SJCRH30 (cell line): ENCODE data around the gene GPR152. TPM values are rescaled to one million over a fixed set of nuclear protein-coding genes. Genes with fewer than 3 reads are reported as not detected.
A peak's percentile ranks its signal among the peaks of the same experiment; 100 is the strongest.

Experiments used
- DNase-seq, 2 experiments: peaks; one replicate each; pipeline ENCODE4 v3.0.0-alpha.2; 2015 to 2020
- H3K27ac ChIP-seq: fragments of 250-450 bp; sonication (Bioruptor Pico); 2 replicates; pipeline ENCODE4 v1.5.1; 2020; ENCODE audit warnings: mild to moderate bottlenecking, moderate library complexity
- H3K27me3 ChIP-seq: fragments of 250-450 bp; sonication (Bioruptor Pico); 2 replicates; pipeline ENCODE4 v1.5.1; 2020; ENCODE audit warnings: mild to moderate bottlenecking, moderate library complexity
- H3K36me3 ChIP-seq: fragments of 250-450 bp; sonication (Bioruptor Pico); 2 replicates; pipeline ENCODE4 v1.5.1; 2020; ENCODE audit warnings: mild to moderate bottlenecking, moderate library complexity
- H3K4me1 ChIP-seq: fragments of 250-450 bp; sonication (Bioruptor Pico); 2 replicates; pipeline ENCODE4 v1.5.1; 2020; ENCODE audit warnings: mild to moderate bottlenecking, moderate library complexity
- H3K4me3 ChIP-seq: fragments of 250-450 bp; sonication (Bioruptor Pico); 2 replicates; pipeline ENCODE4 v1.5.1; 2020; ENCODE audit warnings: mild to moderate bottlenecking, moderate library complexity
- H3K9me3 ChIP-seq: fragments of 250-450 bp; sonication (Bioruptor Pico); replicated peaks from 2 replicates; pipeline ENCODE4 v1.5.1; 2020; ENCODE audit warnings: mild to moderate bottlenecking, moderate library complexity
- total RNA-seq: library from RNA; depleted of rRNA; stranded (reverse); fragments of >200 nt; shearing (Covaris generic); gene quantifications from 2 replicates; pipeline ENCODE4 v1.2.3, GENCODE V29; 2014

GPR152 gene
- total RNA-seq, 1 experiment from 2014 or later, result not detected

DNA sequence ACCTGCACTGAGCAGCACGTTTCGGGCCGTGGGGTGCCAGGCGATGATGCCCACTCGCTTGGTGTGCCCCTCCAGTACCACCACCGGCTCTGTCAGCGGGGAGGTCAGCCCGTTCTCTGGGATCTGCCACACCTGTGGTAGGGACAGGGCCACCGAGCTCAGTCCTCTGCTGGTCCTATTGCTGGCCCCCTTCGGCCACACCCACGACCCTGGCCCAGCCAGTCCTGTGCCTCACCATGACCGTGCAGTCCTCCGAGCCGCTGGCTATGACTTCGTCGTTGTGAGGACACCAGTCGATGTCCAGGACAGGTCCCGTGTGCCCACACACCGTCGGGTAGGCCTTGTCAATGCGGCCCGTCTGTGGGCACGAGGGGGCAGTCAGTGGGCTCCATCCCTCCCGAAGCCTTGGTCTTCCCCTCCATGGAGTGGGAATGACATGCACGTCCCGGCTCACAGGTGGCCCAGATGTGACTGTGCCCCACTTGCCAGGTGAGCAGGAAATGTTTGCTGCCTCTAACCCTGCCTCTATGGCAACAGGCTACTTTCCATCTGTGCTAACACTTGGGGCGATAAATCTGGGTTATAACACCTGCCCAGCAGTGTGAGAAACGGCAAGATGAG lies 10.7 kb downstream of the GPR152 start:
- no peak for DNase-seq
- Histone ChIP-seq H3K4me3 (no peak overlapping the region), H3K9me3 (no peaks in the 10 kb centered on the region), H3K27me3 (no peaks in the 10 kb centered on the region), H3K27ac (no peak overlapping the region), H3K36me3 (no peaks in the 10 kb centered on the region), H3K4me1 (peaks cover 6% of the 10 kb centered on the region)

DNA sequence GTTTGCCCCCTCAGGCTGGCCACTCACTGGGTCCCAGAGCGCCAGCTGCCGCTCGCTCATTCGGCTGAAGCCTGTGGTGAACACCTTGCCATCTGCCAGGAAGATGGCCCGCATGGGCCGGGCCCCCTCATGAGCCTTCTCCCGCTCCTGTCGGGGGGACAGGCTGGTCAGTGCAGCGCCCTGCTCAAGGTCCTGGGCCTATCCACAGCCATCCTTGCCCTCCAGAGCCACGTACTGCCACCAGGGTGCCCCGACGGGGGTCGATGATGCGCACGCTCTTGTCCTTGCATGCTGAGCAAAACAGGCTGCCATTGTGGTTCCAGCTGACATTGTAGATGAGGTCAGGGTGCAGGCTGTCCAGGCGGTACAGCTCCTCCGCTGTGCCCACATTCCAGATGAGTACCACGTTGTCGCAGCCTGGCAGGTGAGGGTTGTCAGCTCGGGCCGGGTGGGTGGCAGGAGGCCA lies 11.4 kb downstream of the GPR152 start:
- Histone ChIP-seq H3K36me3 (no peaks in the 10 kb centered on the region), H3K27me3 (no peaks in the 10 kb centered on the region), H3K4me1 (peaks cover 9% of the 10 kb centered on the region), H3K9me3 (no peaks in the 10 kb centered on the region), H3K27ac (no peak overlapping the region), H3K4me3 (no peak overlapping the region)
- no peak for DNase-seq

DNA sequence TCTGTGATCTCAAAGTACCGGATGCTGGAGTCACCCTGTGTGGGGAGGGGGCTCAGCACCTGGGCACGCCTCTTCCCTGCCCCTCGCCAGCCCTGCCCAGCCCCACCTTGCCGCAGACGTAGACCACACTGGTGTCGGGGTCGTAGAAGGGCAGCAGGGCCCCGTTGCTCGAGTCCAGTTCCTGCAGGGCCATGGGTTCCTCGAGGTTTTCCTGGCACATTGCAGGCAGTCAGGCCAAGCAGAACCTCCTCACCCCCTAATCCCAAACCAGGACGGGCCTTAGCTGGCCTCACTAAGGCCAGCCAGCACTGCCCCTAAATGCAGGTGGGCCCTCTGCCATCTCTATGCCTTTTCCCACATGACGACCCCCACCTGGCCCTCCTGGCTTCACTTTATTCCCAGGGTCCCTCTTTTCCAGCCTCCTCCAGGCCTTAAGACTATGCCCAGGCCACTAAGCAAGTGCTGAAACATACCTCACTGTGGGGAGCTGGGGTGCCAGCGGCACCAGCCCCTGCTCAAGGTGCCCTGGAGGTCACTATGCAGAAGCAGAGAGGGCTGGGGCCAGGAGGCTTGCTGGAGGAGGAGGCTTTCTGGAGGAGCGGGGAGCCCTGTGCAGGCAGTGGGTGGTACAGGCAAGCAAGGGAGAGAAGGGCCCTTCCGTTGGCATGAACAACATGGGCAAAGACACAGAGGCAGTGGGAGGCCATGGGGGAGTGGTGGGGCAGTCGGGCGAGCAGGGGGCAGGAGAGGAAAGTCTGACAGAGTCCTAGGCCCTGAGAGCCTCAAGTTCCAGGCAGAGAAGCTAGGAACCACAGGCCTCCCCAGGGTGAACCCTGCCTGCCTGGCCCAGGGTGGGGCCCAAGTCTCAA lies 12.1 kb downstream of the GPR152 start:
- H3K36me3 ChIP-seq, result no peaks in the 10 kb centered on the region
- H3K27ac ChIP-seq, result no peak overlapping the region
- DNase-seq, result no peak
- peaks cover 14% of the 10 kb centered on the region for H3K4me1 ChIP-seq
- no peaks in the 10 kb centered on the region for H3K27me3 ChIP-seq
- H3K4me3 ChIP-seq, result no peak overlapping the region
- H3K9me3 ChIP-seq, result no peaks in the 10 kb centered on the region

DNA sequence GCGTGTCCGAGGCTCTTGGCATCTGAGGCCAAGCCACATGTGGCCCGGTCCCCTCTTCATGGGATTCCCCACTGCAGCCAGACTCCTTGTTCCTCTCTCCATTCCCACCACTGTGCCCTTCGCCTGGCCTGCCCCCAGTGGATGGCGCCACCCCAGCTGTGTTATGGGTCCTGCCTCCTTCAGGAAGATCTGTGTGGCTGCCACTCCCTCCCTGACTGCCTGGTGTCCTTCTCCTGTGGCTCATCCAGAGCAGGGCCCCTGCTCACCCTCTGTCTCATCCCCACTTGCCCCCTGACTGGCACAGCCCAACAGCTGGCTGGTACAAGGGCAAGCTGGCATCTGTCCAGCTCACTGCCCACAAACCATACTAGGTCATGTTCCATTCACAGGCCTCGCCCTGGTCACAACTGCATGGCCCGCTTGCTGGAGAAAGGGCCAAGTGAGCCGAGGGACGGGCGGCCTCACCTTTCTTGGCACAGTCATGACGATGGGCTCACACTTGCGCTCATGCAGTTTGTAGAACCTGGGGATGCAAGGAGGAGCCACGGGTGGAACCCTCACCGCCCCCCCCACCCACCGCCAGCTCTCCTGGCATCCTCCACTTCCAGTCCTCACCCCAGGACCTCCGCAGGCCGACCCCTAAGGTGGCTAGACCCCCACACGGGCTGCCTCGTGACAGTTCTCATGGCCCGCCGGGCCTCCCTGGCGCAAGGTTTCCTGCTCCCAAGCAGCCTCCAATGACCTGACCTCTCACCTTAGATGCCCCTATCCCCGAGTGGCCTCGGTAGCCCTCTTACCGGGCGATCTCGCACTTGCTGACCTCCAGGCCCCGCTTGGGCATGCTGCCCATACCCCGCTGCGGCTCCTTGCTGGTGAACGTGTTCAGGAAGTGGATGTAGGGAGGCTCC lies 13.0 kb downstream of the GPR152 start:
- DNase-seq, result no peak
- no peak overlapping the region for H3K4me3 ChIP-seq
- no peaks in the 10 kb centered on the region for H3K27me3 ChIP-seq
- 0 out of 2 replicates have a peak, but pooled peaks cover 3% of the 10 kb centered on the region for H3K36me3 ChIP-seq
- H3K9me3 ChIP-seq, result no peaks in the 10 kb centered on the region
- peaks cover 12% of the 10 kb centered on the region for H3K4me1 ChIP-seq
- no peak overlapping the region for H3K27ac ChIP-seq

DNA sequence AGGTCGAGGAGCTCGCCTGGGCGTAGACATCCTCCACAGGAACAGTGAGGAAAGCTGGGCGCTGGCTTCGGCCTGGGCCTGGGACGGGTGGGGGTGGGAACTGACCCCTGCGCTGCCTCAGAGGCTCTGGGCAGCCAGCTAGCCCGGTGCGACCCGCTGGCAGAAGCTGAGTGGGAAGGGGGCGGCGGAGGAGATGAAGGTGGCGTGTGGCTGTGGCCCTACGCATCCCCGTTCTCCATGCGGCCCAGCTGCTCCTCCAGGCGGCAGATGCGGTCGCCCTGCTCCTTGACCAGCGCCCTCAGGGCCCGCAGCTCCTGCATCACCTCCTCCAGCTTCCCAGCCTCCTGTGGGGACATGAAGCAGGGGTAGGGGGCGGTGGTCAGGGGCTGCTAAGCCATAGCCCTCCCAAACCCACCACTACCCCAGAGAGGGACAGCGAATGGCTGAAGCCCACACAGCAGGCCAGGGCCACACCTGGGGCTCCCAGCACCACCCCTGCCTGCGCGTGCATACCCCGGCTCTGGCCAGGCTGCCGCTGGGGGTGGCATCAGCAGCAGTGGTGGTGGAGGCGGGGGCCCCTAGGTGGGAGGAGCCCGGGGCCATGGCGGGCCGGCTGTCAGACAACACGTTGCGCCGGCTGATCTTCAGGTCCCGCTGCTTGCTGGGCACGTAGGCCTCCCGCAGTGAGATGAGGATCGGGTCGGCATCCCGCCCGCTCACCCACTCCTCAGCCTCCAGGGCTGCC lies 14.2 kb downstream of the GPR152 start:
- H3K36me3 ChIP-seq, result 0 out of 2 replicates have a peak, but pooled peaks cover 5% of the 10 kb centered on the region
- no peak overlapping the region for H3K27ac ChIP-seq
- no peaks in the 10 kb centered on the region for H3K27me3 ChIP-seq
- DNase-seq, result no peak
- H3K4me1 ChIP-seq, result peaks cover 8% of the 10 kb centered on the region; the same call in 1 of the 2 replicates
- H3K4me3 ChIP-seq, result no peak overlapping the region
- H3K9me3 ChIP-seq, result no peaks in the 10 kb centered on the region

DNA sequence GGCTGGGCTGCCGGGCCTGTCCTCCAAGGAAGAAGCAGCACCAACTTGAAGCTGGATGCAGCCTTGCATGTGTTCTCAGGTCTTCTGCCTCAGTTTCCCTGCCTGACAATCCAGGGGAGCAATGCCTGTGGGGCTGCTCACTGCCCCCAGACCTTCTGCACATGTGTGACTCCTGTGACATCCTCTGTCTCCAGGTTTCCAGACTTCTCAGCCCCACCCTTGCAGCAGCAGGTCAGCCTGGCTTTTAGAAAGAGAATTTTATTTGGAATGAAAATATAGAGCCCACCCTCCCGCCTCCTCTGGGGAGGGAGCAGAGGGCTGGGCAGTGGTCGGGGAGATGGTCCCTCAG lies 14.7 kb downstream of the GPR152 start:
- no peaks in the 10 kb centered on the region for H3K9me3 ChIP-seq
- no peaks in the 10 kb centered on the region for H3K27me3 ChIP-seq
- H3K36me3 ChIP-seq, result 0 out of 2 replicates have a peak, but pooled peaks cover 5% of the 10 kb centered on the region
- no peak for DNase-seq
- H3K4me3 ChIP-seq, result no peak overlapping the region
- peaks cover 8% of the 10 kb centered on the region; the same call in 1 of the 2 replicates for H3K4me1 ChIP-seq
- H3K27ac ChIP-seq, result no peak overlapping the region

DNA sequence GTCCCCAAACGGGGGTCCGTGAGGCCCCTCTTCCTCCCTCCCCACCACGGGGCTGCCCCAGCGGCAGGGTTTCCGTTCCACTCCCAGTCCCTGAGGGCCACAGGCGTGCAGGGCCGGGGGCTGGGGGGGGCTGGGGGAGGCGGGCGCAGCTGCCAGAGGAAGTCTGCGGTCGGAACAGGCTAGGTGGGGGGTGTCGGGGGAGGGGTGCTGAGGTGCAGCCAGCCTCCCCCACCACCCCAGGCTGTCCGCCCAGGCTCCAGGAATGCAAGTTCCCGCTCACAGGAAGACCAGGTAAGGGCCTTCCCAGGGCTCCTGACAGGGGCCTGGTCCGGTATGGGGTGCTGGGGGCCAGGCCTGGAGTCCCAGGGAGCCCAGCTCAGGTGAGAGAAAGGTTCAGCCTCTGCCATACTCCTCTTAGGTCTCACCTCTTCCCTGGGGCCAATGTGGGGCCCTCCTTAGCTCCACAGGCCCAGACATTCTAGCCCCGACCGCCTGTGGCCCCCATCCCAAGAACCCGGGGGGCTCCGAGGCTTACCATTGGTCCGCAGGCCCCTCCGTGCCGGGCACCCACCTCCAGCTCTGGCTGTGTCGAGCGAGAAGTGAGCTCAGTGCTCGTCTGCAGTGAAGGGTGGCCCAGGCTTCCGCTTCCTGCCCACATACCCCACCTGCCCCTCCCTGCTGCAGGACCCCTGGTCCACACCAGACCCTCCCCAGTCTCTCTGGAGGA lies 15.3 kb downstream of the GPR152 start, which contains the start of gene PTPRCAP:
Gene PTPRCAP, minus strand, starts transcription at position 601 of the 727 bp plus-strand sequence. Its CDS starts 63 bp downstream, at position 538.
- H3K27me3 ChIP-seq, result no peaks in the 10 kb centered on the region
- no peak within 1 kb of the TSS for H3K27ac ChIP-seq
- no peak within 1 kb of the TSS for H3K4me3 ChIP-seq
- peaks cover 8% of the 10 kb centered on the region; the same call in 1 of the 2 replicates for H3K4me1 ChIP-seq
- no peaks in the 10 kb centered on the region for H3K9me3 ChIP-seq
- H3K36me3 ChIP-seq, result 0 out of 2 replicates have a peak, but pooled peaks cover 5% of the 10 kb centered on the region
- DNase-seq, result no peak

DNA sequence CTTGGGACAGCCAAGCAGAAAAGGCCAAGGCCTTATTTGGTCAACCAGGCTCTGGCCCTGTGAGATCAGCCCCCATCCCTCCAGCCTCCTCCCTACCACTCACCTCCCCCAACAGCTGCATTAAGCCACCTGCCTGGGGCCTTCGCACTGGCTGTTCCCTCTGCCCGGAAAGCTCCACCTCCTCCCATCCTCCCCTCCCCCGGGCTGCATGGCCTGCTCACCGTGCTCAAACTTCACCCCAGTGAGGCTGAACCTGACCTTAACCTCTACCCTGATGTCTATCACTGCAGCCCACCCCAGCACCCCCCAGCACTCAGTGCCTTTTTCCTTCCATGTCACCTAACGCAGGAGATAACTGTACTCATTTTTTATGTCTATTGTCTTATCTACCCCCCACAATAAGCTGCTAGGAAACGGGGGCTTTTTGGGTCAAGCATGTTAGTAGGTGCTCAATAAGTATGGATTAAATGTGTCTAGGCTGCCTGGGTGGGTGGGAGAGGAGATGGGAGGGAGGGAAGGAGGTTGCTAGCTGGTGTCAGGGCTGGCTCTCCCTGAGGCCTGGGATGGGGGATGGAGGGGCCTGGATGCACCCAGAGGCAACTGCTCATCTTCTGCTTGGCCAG lies 16.0 kb downstream of the GPR152 start:
- Histone ChIP-seq H3K9me3 (no peaks in the 10 kb centered on the region), H3K27me3 (no peaks in the 10 kb centered on the region), H3K4me1 (peaks cover 8% of the 10 kb centered on the region; the same call in 1 of the 2 replicates), H3K4me3 (no peak overlapping the region), H3K27ac (no peak overlapping the region), H3K36me3 (0 out of 2 replicates have a peak, but pooled peaks cover 5% of the 10 kb centered on the region)
- peak; percentile 82 for DNase-seq

DNA sequence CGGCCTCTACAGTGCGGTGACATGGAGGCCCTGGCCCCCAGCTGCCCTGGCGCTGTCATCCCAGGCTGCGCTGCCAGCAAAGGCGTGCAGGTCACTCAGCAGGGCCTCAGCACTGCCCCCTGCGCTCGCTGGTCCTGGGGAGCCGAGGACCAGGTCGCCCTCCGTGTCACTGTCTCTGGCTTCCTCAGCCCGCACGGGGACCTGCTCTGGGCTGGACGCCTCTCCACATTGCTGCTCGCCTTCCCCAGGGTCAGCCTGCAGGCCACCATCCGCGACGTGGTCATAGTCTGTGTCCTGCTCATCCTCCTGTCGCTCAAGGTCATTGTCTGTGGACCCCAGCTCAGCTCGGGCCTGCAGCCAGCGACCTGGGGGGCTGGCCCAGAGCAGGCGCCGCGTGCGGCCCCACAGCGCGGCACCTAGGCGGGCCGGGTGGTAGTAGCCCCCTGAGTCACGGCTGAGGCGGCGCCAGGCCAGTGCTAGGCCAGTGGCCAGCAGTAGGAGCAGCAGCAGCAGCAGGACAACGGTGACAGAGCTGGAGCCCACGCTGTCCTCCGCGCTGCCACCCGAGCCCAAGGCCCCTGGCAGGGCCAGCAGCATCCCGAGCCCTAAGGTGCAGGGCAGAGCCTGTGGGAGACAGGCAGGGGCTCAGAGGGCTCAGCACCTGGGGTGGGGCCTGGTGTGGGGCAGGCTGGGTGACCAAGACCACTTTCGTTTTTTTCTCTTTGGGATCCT lies 16.6 kb downstream of the GPR152 start:
- H3K4me3 ChIP-seq, result no peak overlapping the region
- H3K4me1 ChIP-seq, result peaks cover 8% of the 10 kb centered on the region; the same call in 1 of the 2 replicates
- H3K27ac ChIP-seq, result peak overlapping the region; percentile 23; the same call in 1 of the 2 replicates
- no peaks in the 10 kb centered on the region for H3K27me3 ChIP-seq
- H3K9me3 ChIP-seq, result no peaks in the 10 kb centered on the region
- 0 out of 2 replicates have a peak, but pooled peaks cover 5% of the 10 kb centered on the region for H3K36me3 ChIP-seq
- no peak for DNase-seq

DNA sequence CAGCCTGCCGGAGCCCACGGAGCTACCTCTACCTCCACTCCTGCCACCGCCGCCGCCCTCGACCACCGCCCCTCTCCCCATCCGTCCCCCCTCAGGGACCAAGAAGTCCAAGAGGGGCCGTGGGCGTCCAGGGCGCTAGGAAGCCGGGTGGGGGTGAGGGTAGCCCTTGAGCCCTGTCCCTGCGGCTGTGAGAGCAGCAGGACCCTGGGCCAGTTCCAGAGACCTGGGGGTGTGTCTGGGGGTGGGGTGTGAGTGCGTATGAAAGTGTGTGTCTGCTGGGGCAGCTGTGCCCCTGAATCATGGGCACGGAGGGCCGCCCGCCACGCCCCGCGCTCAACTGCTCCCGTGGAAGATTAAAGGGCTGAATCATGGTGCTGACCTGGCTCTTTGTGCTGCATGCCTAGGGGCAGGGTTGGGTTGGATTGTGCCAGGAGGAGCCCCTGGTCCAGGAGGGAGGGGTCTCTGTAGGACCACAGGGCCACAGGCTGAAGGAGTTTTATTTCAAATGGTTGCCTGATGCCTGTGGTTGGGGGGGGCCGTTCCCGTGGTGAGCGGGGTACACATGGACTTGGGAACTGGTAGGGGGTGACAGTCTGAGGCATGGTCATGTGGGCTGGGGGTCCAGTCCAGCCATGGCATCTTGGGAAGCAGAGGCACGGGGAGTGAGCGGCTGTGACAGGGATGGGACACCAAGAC lies 17.4 kb downstream of the GPR152 start:
- no peak overlapping the region; the same call in 1 of the 2 replicates for H3K27ac ChIP-seq
- no peak for DNase-seq
- 0 out of 2 replicates have a peak, but pooled peaks cover 5% of the 10 kb centered on the region for H3K36me3 ChIP-seq
- H3K4me1 ChIP-seq, result peaks cover 8% of the 10 kb centered on the region; the same call in 1 of the 2 replicates
- H3K27me3 ChIP-seq, result no peaks in the 10 kb centered on the region
- H3K4me3 ChIP-seq, result no peak overlapping the region
- H3K9me3 ChIP-seq, result no peaks in the 10 kb centered on the region

DNA sequence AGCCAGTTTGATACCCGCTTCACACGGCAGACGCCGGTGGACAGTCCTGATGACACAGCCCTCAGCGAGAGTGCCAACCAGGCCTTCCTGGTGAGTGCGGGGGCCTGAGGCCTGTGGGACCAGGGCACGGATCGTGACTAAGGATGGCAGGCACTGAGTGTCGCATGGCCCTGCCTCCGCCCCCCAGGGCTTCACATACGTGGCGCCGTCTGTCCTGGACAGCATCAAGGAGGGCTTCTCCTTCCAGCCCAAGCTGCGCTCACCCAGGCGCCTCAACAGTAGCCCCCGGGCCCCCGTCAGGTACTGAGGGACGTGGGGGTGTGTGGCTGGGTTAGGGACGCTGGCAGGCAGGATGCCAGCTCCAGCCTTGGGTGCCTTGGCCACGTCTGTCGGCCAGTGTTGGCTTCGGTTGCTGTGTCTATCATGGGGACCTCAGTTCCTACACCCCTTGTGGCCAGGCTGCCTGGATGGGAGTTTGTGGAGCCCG lies 18.1 kb downstream of the GPR152 start:
- Histone ChIP-seq H3K36me3 (0 out of 2 replicates have a peak, but pooled peaks cover 5% of the 10 kb centered on the region), H3K4me1 (peaks cover 8% of the 10 kb centered on the region; the same call in 1 of the 2 replicates), H3K4me3 (no peak overlapping the region), H3K27me3 (no peaks in the 10 kb centered on the region), H3K9me3 (no peaks in the 10 kb centered on the region), H3K27ac (no peak overlapping the region)
- no peak for DNase-seq
